Activated naive CD4-positive, alpha-beta T cell treated with anti-CD3 and anti-CD28 coated beads, Interleukin-2, amount 50 U/mL, for 24 hours (primary cell): ENCODE measurements around the gene SLC2A9.

Experiments used
- H3K27ac Mint-ChIP-seq: one replicate; pipeline ENCODE4 v1.8.0; 2021; ENCODE audit warnings: mild to moderate bottlenecking, mixed read lengths
- H3K27me3 Mint-ChIP-seq: one replicate; pipeline ENCODE4 v1.8.0; 2021; ENCODE audit warnings: mixed read lengths
- H3K36me3 Mint-ChIP-seq: one replicate; pipeline ENCODE4 v1.8.0; 2021; ENCODE audit warnings: mixed read lengths
- H3K4me1 Mint-ChIP-seq: one replicate; pipeline ENCODE4 v1.8.0; 2021; ENCODE audit warnings: mixed read lengths
- H3K4me3 Mint-ChIP-seq: one replicate; pipeline ENCODE4 v1.8.0; 2021; ENCODE audit warnings: mild to moderate bottlenecking, mixed read lengths
- H3K9me3 Mint-ChIP-seq: one replicate; pipeline ENCODE4 v1.8.0; 2021; ENCODE audit warnings: mixed read lengths

The SLC2A9 gene

GRCh38 chr4:10020871-10021652 lies at the start of gene SLC2A9:
Gene SLC2A9, minus strand, starts transcription at chr4:10021497. Its CDS starts 68 bp downstream, at chr4:10021429.
- peaks cover 2% of the 10 kb centered on the region for H3K36me3 Mint-ChIP-seq
- peaks cover 12% of the 10 kb centered on the region for H3K4me1 Mint-ChIP-seq
- peak within 1 kb of the TSS; percentile 10 for H3K27ac Mint-ChIP-seq
- no peak within 1 kb of the TSS for H3K4me3 Mint-ChIP-seq
- no peaks in the 10 kb centered on the region for H3K27me3 Mint-ChIP-seq
- H3K9me3 Mint-ChIP-seq, result no peaks in the 10 kb centered on the region

- Mint-ChIP-seq H3K36me3 (peaks cover 6% of the 10 kb centered on the region), H3K27ac (no peak overlapping the region)
Measured at GRCh38 chr4:10069075-10069642, 47.9 kb upstream of the SLC2A9 start.

GRCh38 chr4:10066670-10067651 lies 45.7 kb upstream of the SLC2A9 start:
- Mint-ChIP-seq H3K27ac (no peak overlapping the region), H3K27me3 (no peaks in the 10 kb centered on the region), H3K9me3 (no peaks in the 10 kb centered on the region), H3K4me3 (no peak overlapping the region), H3K4me1 (no peaks in the 10 kb centered on the region), H3K36me3 (peaks cover 6% of the 10 kb centered on the region)

More at GRCh38 chr4:10069075-10069642, 47.9 kb upstream of the SLC2A9 start:
- Mint-ChIP-seq H3K9me3 (no peaks in the 10 kb centered on the region), H3K4me3 (no peak overlapping the region), H3K27me3 (no peaks in the 10 kb centered on the region), H3K4me1 (peaks cover 8% of the 10 kb centered on the region)

GRCh38 chr4:10066206-10066605 lies 44.9 kb upstream of the SLC2A9 start:
- no peaks in the 10 kb centered on the region for H3K27me3 Mint-ChIP-seq
- H3K4me3 Mint-ChIP-seq, result no peak overlapping the region
- H3K36me3 Mint-ChIP-seq, result peaks cover 13% of the 10 kb centered on the region
- H3K27ac Mint-ChIP-seq, result no peak overlapping the region
- H3K9me3 Mint-ChIP-seq, result no peaks in the 10 kb centered on the region
- no peaks in the 10 kb centered on the region for H3K4me1 Mint-ChIP-seq

GRCh38 chr4:10063544-10064300 lies 42.4 kb upstream of the SLC2A9 start:
- no peak overlapping the region for H3K27ac Mint-ChIP-seq

GRCh38 chr4:10061650-10062415 lies 40.5 kb upstream of the SLC2A9 start:
- Mint-ChIP-seq H3K4me3 (no peak overlapping the region), H3K27me3 (no peaks in the 10 kb centered on the region), H3K36me3 (peaks cover 18% of the 10 kb centered on the region), H3K4me1 (no peaks in the 10 kb centered on the region), H3K27ac (no peak overlapping the region), H3K9me3 (no peaks in the 10 kb centered on the region)

More at GRCh38 chr4:10063544-10064300, 42.4 kb upstream of the SLC2A9 start:
- Mint-ChIP-seq H3K4me1 (no peaks in the 10 kb centered on the region), H3K4me3 (no peak overlapping the region), H3K36me3 (peaks cover 21% of the 10 kb centered on the region), H3K27me3 (no peaks in the 10 kb centered on the region), H3K9me3 (no peaks in the 10 kb centered on the region)

- Mint-ChIP-seq H3K36me3 (peaks cover 21% of the 10 kb centered on the region), H3K4me1 (no peaks in the 10 kb centered on the region), H3K27ac (no peak overlapping the region), H3K4me3 (no peak overlapping the region), H3K9me3 (no peaks in the 10 kb centered on the region), H3K27me3 (no peaks in the 10 kb centered on the region)
Measured at GRCh38 chr4:10058371-10058770, 37.1 kb upstream of the SLC2A9 start.

- H3K27ac Mint-ChIP-seq, result no peak overlapping the region
- H3K36me3 Mint-ChIP-seq, result peaks cover 21% of the 10 kb centered on the region
- no peaks in the 10 kb centered on the region for H3K9me3 Mint-ChIP-seq
- no peaks in the 10 kb centered on the region for H3K4me1 Mint-ChIP-seq
- H3K4me3 Mint-ChIP-seq, result no peak overlapping the region
- H3K27me3 Mint-ChIP-seq, result no peaks in the 10 kb centered on the region
Measured at GRCh38 chr4:10057023-10057395, 35.7 kb upstream of the SLC2A9 start.

- no peaks in the 10 kb centered on the region for H3K27me3 Mint-ChIP-seq
- no peak overlapping the region for H3K4me3 Mint-ChIP-seq
Measured at GRCh38 chr4:10056334-10057022, 35.2 kb upstream of the SLC2A9 start.

GRCh38 chr4:10055871-10056270 lies 34.6 kb upstream of the SLC2A9 start:
- no peaks in the 10 kb centered on the region for H3K9me3 Mint-ChIP-seq
- H3K4me1 Mint-ChIP-seq, result no peaks in the 10 kb centered on the region
- no peaks in the 10 kb centered on the region for H3K27me3 Mint-ChIP-seq
- H3K27ac Mint-ChIP-seq, result no peak overlapping the region
- H3K4me3 Mint-ChIP-seq, result no peak overlapping the region
- H3K36me3 Mint-ChIP-seq, result peaks cover 16% of the 10 kb centered on the region

More at GRCh38 chr4:10056334-10057022, 35.2 kb upstream of the SLC2A9 start:
- Mint-ChIP-seq H3K4me1 (no peaks in the 10 kb centered on the region), H3K36me3 (peaks cover 17% of the 10 kb centered on the region), H3K27ac (no peak overlapping the region), H3K9me3 (no peaks in the 10 kb centered on the region)

- H3K4me3 Mint-ChIP-seq, result no peak overlapping the region
- no peaks in the 10 kb centered on the region for H3K9me3 Mint-ChIP-seq
- H3K36me3 Mint-ChIP-seq, result peaks cover 14% of the 10 kb centered on the region
- no peaks in the 10 kb centered on the region for H3K27me3 Mint-ChIP-seq
- no peaks in the 10 kb centered on the region for H3K4me1 Mint-ChIP-seq
- no peak overlapping the region for H3K27ac Mint-ChIP-seq
Measured at GRCh38 chr4:10054571-10055041, 33.3 kb upstream of the SLC2A9 start.

- H3K4me1 Mint-ChIP-seq, result no peaks in the 10 kb centered on the region
- H3K36me3 Mint-ChIP-seq, result peaks cover 10% of the 10 kb centered on the region
- no peaks in the 10 kb centered on the region for H3K9me3 Mint-ChIP-seq
- H3K27ac Mint-ChIP-seq, result no peak overlapping the region
- H3K4me3 Mint-ChIP-seq, result no peak overlapping the region
- no peaks in the 10 kb centered on the region for H3K27me3 Mint-ChIP-seq
Measured at GRCh38 chr4:10053635-10054453, 32.5 kb upstream of the SLC2A9 start.

GRCh38 chr4:10051517-10052135 lies 30.3 kb upstream of the SLC2A9 start:
- Mint-ChIP-seq H3K36me3 (peaks cover 19% of the 10 kb centered on the region), H3K4me3 (no peak overlapping the region), H3K27me3 (no peaks in the 10 kb centered on the region), H3K9me3 (no peaks in the 10 kb centered on the region), H3K4me1 (peaks cover 10% of the 10 kb centered on the region), H3K27ac (no peak overlapping the region)
